NB4 (cell line): ENCODE results near the gene TMEM88.

Source experiments
- DNase-seq: peaks from one replicate; pipeline ENCODE4 v3.0.0; 2010; ENCODE audit warnings: low read depth
- H3K4me3 ChIP-seq: one replicate; pipeline ENCODE4 v1.5.1; 2011; ENCODE audit warnings: mild to moderate bottlenecking, low read depth, low read length, moderate library complexity
- MYC ChIP-seq: IDR thresholded peaks from 2 replicates; pipeline ENCODE4 v1.6.1; 2011; ENCODE audit warnings: low read depth, low read length
- POLR2A ChIP-seq: IDR thresholded peaks from 2 replicates; pipeline ENCODE4 v1.6.1; 2011; ENCODE audit warnings: mild to moderate bottlenecking; ENCODE audit not compliant: insufficient read length; ENCODE audit errors: extremely low read depth
- TF ChIP-seq, protein P1 (sequence below): IDR thresholded peaks from one replicate; pipeline ENCODE4 v1.5.1; 2012; ENCODE audit warnings: low read depth, low read length
- TF ChIP-seq, protein P2 (sequence below): IDR thresholded peaks from 2 replicates; pipeline ENCODE4 v1.6.1; 2011; ENCODE audit warnings: low read depth, low read length

Gene TMEM88

DNA sequence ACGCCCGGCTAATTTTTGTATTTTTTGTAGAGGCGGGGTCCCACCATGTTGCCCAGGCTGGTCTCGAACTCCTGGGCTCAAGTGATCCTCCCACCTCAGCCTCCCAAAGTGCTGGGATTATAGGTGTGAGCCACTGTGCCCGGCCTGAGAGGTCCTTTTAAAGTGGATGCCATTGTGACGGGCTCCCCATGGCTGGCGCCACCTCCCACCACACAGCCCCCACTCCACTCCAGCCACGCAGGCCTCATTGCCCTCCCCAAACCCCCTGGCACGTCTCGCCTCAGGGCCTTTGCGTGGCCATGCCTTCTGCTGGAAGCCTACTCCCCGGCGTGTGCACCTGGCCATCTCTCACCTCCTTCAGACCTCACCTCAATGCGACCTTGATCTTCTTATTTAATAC is 32.7 kb upstream of the TMEM88 start:
- no peak for DNase-seq
- H3K4me3 ChIP-seq: no peak overlapping the region
- TF ChIP-seq MYC: no peak
- TF ChIP-seq, protein P1, sequence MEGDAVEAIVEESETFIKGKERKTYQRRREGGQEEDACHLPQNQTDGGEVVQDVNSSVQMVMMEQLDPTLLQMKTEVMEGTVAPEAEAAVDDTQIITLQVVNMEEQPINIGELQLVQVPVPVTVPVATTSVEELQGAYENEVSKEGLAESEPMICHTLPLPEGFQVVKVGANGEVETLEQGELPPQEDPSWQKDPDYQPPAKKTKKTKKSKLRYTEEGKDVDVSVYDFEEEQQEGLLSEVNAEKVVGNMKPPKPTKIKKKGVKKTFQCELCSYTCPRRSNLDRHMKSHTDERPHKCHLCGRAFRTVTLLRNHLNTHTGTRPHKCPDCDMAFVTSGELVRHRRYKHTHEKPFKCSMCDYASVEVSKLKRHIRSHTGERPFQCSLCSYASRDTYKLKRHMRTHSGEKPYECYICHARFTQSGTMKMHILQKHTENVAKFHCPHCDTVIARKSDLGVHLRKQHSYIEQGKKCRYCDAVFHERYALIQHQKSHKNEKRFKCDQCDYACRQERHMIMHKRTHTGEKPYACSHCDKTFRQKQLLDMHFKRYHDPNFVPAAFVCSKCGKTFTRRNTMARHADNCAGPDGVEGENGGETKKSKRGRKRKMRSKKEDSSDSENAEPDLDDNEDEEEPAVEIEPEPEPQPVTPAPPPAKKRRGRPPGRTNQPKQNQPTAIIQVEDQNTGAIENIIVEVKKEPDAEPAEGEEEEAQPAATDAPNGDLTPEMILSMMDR: no peak

DNA sequence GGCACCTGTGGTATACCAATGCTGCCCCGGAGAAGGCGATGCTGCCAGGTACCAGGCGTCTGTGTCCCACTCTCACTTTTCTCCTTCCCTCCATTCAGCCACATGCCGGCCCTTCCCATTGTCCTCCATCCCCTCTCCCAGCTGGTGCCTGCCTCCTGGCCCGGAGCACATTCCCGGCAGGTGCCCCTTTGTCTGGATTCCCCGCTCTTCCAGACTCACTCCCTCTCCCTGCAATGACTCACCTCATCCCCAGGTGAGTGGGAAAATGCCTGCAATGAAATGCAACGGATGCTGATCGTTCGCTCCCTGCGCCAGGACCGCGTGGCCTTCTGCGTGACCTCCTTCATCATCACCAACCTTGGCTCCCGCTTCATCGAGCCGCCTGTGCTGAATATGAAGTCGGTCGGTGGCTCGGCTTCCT is 31.3 kb upstream of the TMEM88 start:
- DNase-seq: no peak
- TF ChIP-seq MYC: no peak
- TF ChIP-seq POLR2A: no peak
- TF ChIP-seq, protein P1: no peak
- TF ChIP-seq, protein P2, sequence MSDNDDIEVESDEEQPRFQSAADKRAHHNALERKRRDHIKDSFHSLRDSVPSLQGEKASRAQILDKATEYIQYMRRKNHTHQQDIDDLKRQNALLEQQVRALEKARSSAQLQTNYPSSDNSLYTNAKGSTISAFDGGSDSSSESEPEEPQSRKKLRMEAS: no peak
- H3K4me3 ChIP-seq: no peak overlapping the region

DNA sequence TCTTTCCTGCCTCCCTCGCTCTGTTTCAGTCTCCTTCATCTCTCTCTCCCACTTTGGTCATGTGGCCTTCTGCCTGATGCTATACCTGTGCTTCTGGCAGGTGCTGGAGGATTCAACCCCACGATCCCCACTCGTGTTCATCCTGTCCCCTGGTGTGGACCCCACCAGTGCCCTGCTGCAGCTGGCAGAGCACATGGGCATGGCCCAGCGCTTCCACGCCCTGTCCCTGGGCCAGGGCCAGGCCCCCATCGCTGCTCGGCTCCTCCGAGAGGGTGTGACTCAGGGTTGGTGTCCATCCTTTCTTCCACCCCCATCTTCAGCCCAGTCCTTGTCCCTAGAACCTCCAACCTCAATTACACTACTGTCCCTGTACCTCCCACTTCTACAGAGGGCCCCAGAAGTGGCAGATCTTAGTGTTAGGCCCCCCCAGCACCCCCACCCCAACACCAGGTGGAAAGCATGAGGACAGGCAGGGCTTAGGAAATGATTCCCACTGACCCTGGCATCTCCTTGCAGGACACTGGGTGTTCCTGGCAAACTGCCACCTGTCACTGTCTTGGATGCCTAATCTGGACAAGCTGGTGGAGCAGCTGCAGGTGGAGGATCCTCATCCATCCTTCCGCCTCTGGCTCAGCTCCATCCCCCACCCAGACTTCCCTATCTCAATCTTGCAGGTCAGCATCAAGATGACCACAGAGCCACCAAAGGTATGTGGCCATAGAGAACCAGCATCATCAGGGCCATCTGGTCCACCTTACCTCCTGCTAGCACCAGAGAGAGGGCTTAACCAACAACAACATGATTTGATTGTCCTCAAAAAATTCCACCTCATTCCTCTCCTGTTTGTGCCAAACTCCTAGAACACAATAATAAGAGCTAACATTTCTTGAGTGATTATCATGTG is 30.6 kb upstream of the TMEM88 start:
- DNase-seq: no peak
- TF ChIP-seq, protein P2: no peak
- no peak for TF ChIP-seq MYC
- TF ChIP-seq, protein P1: no peak
- TF ChIP-seq POLR2A: no peak
- H3K4me3 ChIP-seq: no peak overlapping the region

DNA sequence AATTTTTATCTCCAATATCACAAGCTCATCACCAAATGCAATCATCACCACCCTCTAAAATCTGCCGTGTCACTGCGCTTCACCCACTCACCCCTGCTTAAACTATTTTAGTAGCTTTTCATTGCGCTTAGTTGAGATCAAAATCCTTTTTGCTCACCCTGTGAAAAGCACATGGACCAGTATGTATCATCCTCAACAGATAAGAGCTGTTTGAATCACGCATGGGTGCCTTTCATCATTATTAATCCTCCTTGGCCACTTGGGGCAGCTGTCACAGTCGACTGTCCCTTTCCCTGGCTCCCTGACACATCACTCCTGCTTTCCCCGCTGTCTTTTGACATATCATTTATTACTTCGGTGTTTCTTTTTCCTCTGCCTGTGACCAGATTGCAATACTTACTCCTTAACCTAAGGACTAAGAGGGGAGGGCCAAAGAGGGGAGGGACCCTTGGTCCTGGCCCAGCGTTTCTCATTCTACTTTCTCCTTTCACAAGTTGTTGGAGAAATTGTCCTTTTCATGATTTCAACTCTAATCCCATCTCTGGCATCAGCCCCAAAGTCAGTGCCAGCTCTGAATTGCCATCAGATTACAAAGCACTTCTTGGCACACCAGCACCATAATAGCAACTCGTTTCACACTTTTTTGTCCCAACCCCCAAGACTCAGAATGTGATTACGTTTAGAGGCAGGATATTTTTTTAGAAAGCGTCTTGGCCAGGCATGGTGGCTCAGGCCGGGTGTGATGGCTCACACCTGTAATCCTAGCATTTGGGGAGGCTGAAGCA is 29.5 kb upstream of the TMEM88 start:
- peak; percentile 21 for DNase-seq
- no peak for TF ChIP-seq MYC
- TF ChIP-seq, protein P2: peak; percentile 53

DNA sequence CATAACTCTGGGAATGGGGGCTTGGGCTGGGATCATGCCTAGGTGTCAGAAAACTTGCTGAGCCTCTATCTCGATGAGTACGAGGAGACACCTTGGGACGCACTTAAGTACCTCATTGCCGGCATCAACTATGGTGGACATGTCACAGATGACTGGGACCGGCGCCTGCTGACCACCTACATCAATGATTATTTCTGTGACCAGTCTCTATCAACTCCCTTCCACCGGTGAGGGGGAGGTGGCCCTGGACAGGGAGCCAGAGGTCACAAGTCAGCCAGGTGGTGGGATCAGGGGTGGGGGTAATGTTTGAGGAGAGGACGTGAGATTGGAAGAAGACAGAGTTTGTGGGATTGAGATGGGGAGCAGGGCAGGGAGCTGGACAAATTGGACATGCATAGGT is 24.2 kb upstream of the TMEM88 start:
- TF ChIP-seq, protein P2: no peak
- TF ChIP-seq MYC: no peak
- TF ChIP-seq, protein P1: no peak
- no peak for TF ChIP-seq POLR2A
- no peak for DNase-seq
- H3K4me3 ChIP-seq: no peak overlapping the region

More for the DNA sequence above, 29.5 kb upstream of the TMEM88 start:
- H3K4me3 ChIP-seq: no peak overlapping the region

DNA sequence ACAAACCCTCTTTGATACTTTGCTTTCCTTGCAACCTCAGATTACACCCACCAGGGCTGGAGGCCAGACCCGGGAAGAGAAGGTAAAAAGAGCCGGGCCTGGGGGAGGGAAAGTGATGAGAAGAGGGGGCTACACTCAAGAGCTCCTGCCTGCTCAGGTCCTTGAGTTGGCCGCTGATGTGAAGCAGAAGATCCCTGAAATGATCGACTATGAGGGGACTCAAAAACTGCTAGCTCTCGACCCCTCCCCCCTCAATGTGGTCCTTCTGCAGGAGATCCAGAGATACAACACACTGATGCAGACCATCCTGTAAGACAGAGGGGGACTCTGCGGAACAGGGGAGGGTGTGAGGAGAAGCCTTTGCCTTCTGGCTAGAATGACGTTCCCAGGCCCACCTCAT is 23.6 kb upstream of the TMEM88 start:
- H3K4me3 ChIP-seq: no peak overlapping the region
- DNase-seq: no peak
- TF ChIP-seq, protein P1: no peak
- TF ChIP-seq MYC (no peak), POLR2A (no peak)
- TF ChIP-seq, protein P2: no peak
